ENCODE measurements around the gene GPA33. TPM values are rescaled to one million over a fixed set of nuclear protein-coding genes. Genes with fewer than 3 reads are reported as not detected.
A peak's percentile ranks its signal among the peaks of the same experiment; 100 is the strongest.

The GPA33 gene
- total RNA-seq, 1 experiment from 2014 or later = not detected

GRCh38 chr1:167068761-167069160 is 21.4 kb downstream of the GPA33 start:
- DNase-seq (ENCODE audit: low read depth, low spot score) = no peak
- in situ Hi-C loops (cut with HindIII; ENCODE audit: low pct_unique_long_range_greater_than_20kb, low sequenced_read_pairs) = no loop called here

- DNase-seq (ENCODE audit: low read depth, low spot score) = no peak
- in situ Hi-C loops (cut with HindIII; ENCODE audit: low pct_unique_long_range_greater_than_20kb, low sequenced_read_pairs) = no loop called here
Observed at GRCh38 chr1:167067904-167068303, 22.3 kb downstream of the GPA33 start.

- in situ Hi-C loops (cut with HindIII; ENCODE audit: low pct_unique_long_range_greater_than_20kb, low sequenced_read_pairs) = no loop called here
- DNase-seq (ENCODE audit: low read depth, low spot score) = peak; percentile 75
Observed at GRCh38 chr1:167066333-167067122, 23.6 kb downstream of the GPA33 start.

- in situ Hi-C loops (cut with HindIII; ENCODE audit: low pct_unique_long_range_greater_than_20kb, low sequenced_read_pairs) = no loop called here
- DNase-seq (ENCODE audit: low read depth, low spot score) = no peak
Observed at GRCh38 chr1:167065471-167065870, 24.7 kb downstream of the GPA33 start.

- no peak for DNase-seq (ENCODE audit: low read depth, low spot score)
- in situ Hi-C loops (cut with HindIII; ENCODE audit: low pct_unique_long_range_greater_than_20kb, low sequenced_read_pairs) = no loop called here
Observed at GRCh38 chr1:167064621-167065020, 25.6 kb downstream of the GPA33 start.

GRCh38 chr1:167061073-167061464 is 29.1 kb downstream of the GPA33 start:
- in situ Hi-C loops (cut with HindIII; ENCODE audit: low pct_unique_long_range_greater_than_20kb, low sequenced_read_pairs) = no loop called here
- no peak for DNase-seq (ENCODE audit: low read depth, low spot score)

- peak; percentile 46 for DNase-seq (ENCODE audit: low read depth, low spot score)
- in situ Hi-C loops (cut with HindIII; ENCODE audit: low pct_unique_long_range_greater_than_20kb, low sequenced_read_pairs) = no loop called here
Observed at GRCh38 chr1:167060141-167061072, 29.8 kb downstream of the GPA33 start.

GRCh38 chr1:167059809-167060107 is 30.4 kb downstream of the GPA33 start:
- in situ Hi-C loops (cut with HindIII; ENCODE audit: low pct_unique_long_range_greater_than_20kb, low sequenced_read_pairs) = no loop called here

GRCh38 chr1:167059045-167059808 is 30.9 kb downstream of the GPA33 start:
- in situ Hi-C loops (cut with HindIII; ENCODE audit: low pct_unique_long_range_greater_than_20kb, low sequenced_read_pairs) = no loop called here
- peak; percentile 79 for DNase-seq (ENCODE audit: low read depth, low spot score)

More at GRCh38 chr1:167059809-167060107, 30.4 kb downstream of the GPA33 start:
- no peak for DNase-seq (ENCODE audit: low read depth, low spot score)

- in situ Hi-C loops (cut with HindIII; ENCODE audit: low pct_unique_long_range_greater_than_20kb, low sequenced_read_pairs) = no loop called here
- peak; percentile 69 for DNase-seq (ENCODE audit: low read depth, low spot score)
Observed at GRCh38 chr1:167057241-167057688, 32.9 kb downstream of the GPA33 start.

GRCh38 chr1:167056529-167057231 is 33.5 kb downstream of the GPA33 start:
- DNase-seq (ENCODE audit: low read depth, low spot score) = no peak
- in situ Hi-C loops (cut with HindIII; ENCODE audit: low pct_unique_long_range_greater_than_20kb, low sequenced_read_pairs) = no loop called here

GRCh38 chr1:167054946-167055630 is 35.1 kb downstream of the GPA33 start:
- in situ Hi-C loops (cut with HindIII; ENCODE audit: low pct_unique_long_range_greater_than_20kb, low sequenced_read_pairs) = no loop called here
- DNase-seq (ENCODE audit: low read depth, low spot score) = no peak

GRCh38 chr1:167054531-167054930 is 35.6 kb downstream of the GPA33 start:
- DNase-seq (ENCODE audit: low read depth, low spot score) = no peak
- in situ Hi-C loops (cut with HindIII; ENCODE audit: low pct_unique_long_range_greater_than_20kb, low sequenced_read_pairs) = no loop called here

GRCh38 chr1:167052389-167052788 is 37.8 kb downstream of the GPA33 start:
- DNase-seq (ENCODE audit: low read depth, low spot score) = peak; percentile 60
- in situ Hi-C loops (cut with HindIII; ENCODE audit: low pct_unique_long_range_greater_than_20kb, low sequenced_read_pairs) = no loop called here

GRCh38 chr1:167051907-167052306 is 38.3 kb downstream of the GPA33 start:
- in situ Hi-C loops (cut with HindIII; ENCODE audit: low pct_unique_long_range_greater_than_20kb, low sequenced_read_pairs) = no loop called here
- no peak for DNase-seq (ENCODE audit: low read depth, low spot score)

GRCh38 chr1:167043752-167044488 is 46.3 kb downstream of the GPA33 start:
- peak; percentile 27 for DNase-seq (ENCODE audit: low read depth, low spot score)

More at GRCh38 chr1:167043752-167044488, 46.3 kb downstream of the GPA33 start:
- in situ Hi-C loops (cut with HindIII; ENCODE audit: low pct_unique_long_range_greater_than_20kb, low sequenced_read_pairs) = no loop called here
